Measurements from ENCODE around the gene NR1H4.
"Not testable (repeated sequence)": the region's sequence is repeated elsewhere in the genome, so short reads cannot be mapped to it uniquely, and the experiment has no call there.

NR1H4 gene

GRCh38 chr12:100472325-100472724 is 1.3 kb upstream of the NR1H4 start:
- DNase-seq, result no peak

GRCh38 chr12:100473050-100473715 is 483 bp upstream of the NR1H4 start:
- DNase-seq, result no peak

- DNase-seq, result no peak
Measured at GRCh38 chr12:100474617-100475016, 951 bp downstream of the NR1H4 start.

GRCh38 chr12:100476013-100476751 is 2.5 kb downstream of the NR1H4 start:
- no peak for DNase-seq

GRCh38 chr12:100481021-100481420 is 7.4 kb downstream of the NR1H4 start:
- DNase-seq, result no peak

GRCh38 chr12:100484183-100484886 is 10.7 kb downstream of the NR1H4 start:
- DNase-seq, result no peak

- DNase-seq, result no peak
Measured at GRCh38 chr12:100484891-100485471, 11.3 kb downstream of the NR1H4 start.

- DNase-seq, result no peak
Measured at GRCh38 chr12:100485983-100486382, 12.3 kb downstream of the NR1H4 start.

GRCh38 chr12:100489251-100489820 is 15.7 kb downstream of the NR1H4 start:
- DNase-seq, result no peak

- DNase-seq, result no peak
Measured at GRCh38 chr12:100490056-100490455, 16.4 kb downstream of the NR1H4 start.

GRCh38 chr12:100491104-100491503 is 17.4 kb downstream of the NR1H4 start:
- DNase-seq, result no peak

- no peak for DNase-seq
Measured at GRCh38 chr12:100493396-100494012, 19.8 kb downstream of the NR1H4 start.

- no peak for DNase-seq
Measured at GRCh38 chr12:100494026-100494425, 20.4 kb downstream of the NR1H4 start.

GRCh38 chr12:100494538-100494937 is 20.9 kb downstream of the NR1H4 start:
- DNase-seq, result no peak

- no peak for DNase-seq
Measured at GRCh38 chr12:100497105-100497795, 23.6 kb downstream of the NR1H4 start.

GRCh38 chr12:100498141-100498540 is 24.5 kb downstream of the NR1H4 start:
- DNase-seq, result no peak

GRCh38 chr12:100499416-100499815 is 25.8 kb downstream of the NR1H4 start:
- DNase-seq, result no peak

GRCh38 chr12:100502718-100503117 is 29.1 kb downstream of the NR1H4 start:
- not testable (repeated sequence) for DNase-seq

- DNase-seq, result no peak
Measured at GRCh38 chr12:100503228-100503628, 29.6 kb downstream of the NR1H4 start.

GRCh38 chr12:100504804-100505203 is 31.1 kb downstream of the NR1H4 start:
- DNase-seq, result no peak

GRCh38 chr12:100508751-100509150 is 35.1 kb downstream of the NR1H4 start:
- no peak for DNase-seq

All from anterior cingulate cortex (tissue), 58 donors.